CD14-positive monocyte (primary cell): ENCODE data around the gene PPBP. TPM values are rescaled to one million over a fixed set of nuclear protein-coding genes. Genes with fewer than 3 reads are reported as not detected.

Experiments
- DNase-seq, 3 donors: peaks; one replicate each; pipeline ENCODE4 v3.0.0-alpha.2; 2011 to 2022
- H2AFZ ChIP-seq: 2 replicates; pipeline ENCODE4 v1.6.0; 2012; ENCODE audit warnings: mild to moderate bottlenecking, low read depth, low read length, inconsistent platforms; ENCODE audit not compliant: insufficient read depth, poor library complexity, severe bottlenecking
- H3K27ac ChIP-seq, 2 donors: 1 replicate in 1 of 2; 2 replicates in 1 of 2; pipeline ENCODE4 v1.5.1; 2012 to 2013; ENCODE audit warnings: low read length in 2 of 2, control low read depth in 1 of 2, inconsistent platforms in 1 of 2, low read depth in 1 of 2, mild to moderate bottlenecking in 1 of 2
- H3K27me3 ChIP-seq, 2 donors: one replicate each; pipeline versions ENCODE4 v1.6.0 to v1.6.1; 2011 to 2013; ENCODE audit warnings: low read length in 2 of 2; ENCODE audit not compliant: control insufficient read depth in 2 of 2, insufficient read depth in 2 of 2
- H3K36me3 ChIP-seq, 2 donors: replicated peaks in 1 of 2; 1 replicate in 1 of 2; 2 replicates in 1 of 2; pipeline versions ENCODE4 v1.5.1 to v1.6.1; 2012 to 2013; ENCODE audit warnings: low read length in 2 of 2, control low read depth in 1 of 2, inconsistent platforms in 1 of 2, mild to moderate bottlenecking in 1 of 2; ENCODE audit not compliant: insufficient read depth in 2 of 2, control insufficient read depth in 1 of 2
- H3K4me1 ChIP-seq, 2 donors: 1 replicate in 1 of 2; 2 replicates in 1 of 2; pipeline versions ENCODE4 v1.5.1 to v1.6.1; 2012 to 2013; ENCODE audit warnings: low read length in 2 of 2, control low read depth in 1 of 2, inconsistent platforms in 1 of 2, mild to moderate bottlenecking in 1 of 2, moderate library complexity in 1 of 2; ENCODE audit not compliant: insufficient read depth in 2 of 2, control insufficient read depth in 1 of 2
- H3K4me2 ChIP-seq: replicated peaks from 2 replicates; pipeline ENCODE3; 2012; ENCODE audit warnings: low read length, moderate library complexity, mild to moderate bottlenecking; ENCODE audit not compliant: poor library complexity, severe bottlenecking; ENCODE audit errors: extremely low read depth
- H3K4me3 ChIP-seq, 3 experiments: fragments of 200-600 bp in 1 of 3; sonication (generic) in 1 of 3; replicated peaks in 1 of 3; 1 replicate in 2 of 3; 2 replicates in 1 of 3; pipeline ENCODE4 v1.5.1; 2011 to 2013; ENCODE audit warnings: low read length in 3 of 3, mild to moderate bottlenecking in 3 of 3, control low read depth in 2 of 3, low read depth in 2 of 3, inconsistent platforms in 1 of 3, moderate library complexity in 1 of 3
- H3K79me2 ChIP-seq: 2 replicates; pipeline ENCODE4 v1.6.0; 2012; ENCODE audit warnings: mild to moderate bottlenecking, control low read depth, inconsistent platforms, low read length, moderate library complexity; ENCODE audit not compliant: insufficient read depth
- H3K9ac ChIP-seq: 2 replicates; pipeline ENCODE4 v1.6.0; 2017; ENCODE audit warnings: low read length, mild to moderate bottlenecking; ENCODE audit not compliant: insufficient read depth, poor library complexity, severe bottlenecking
- H3K9me3 ChIP-seq, 2 donors: replicated peaks in 1 of 2; 1 replicate in 1 of 2; 2 replicates in 1 of 2; pipeline versions ENCODE4 v1.5.1 to v1.6.1; 2012 to 2013; ENCODE audit warnings: low read length in 2 of 2, control low read depth in 1 of 2; ENCODE audit not compliant: control insufficient read depth in 1 of 2, insufficient read depth in 1 of 2
- H4K20me1 ChIP-seq: 2 replicates; pipeline ENCODE4 v1.6.0; 2012; ENCODE audit warnings: mild to moderate bottlenecking, low read length, control low read depth, moderate library complexity; ENCODE audit not compliant: insufficient read depth
- H3K27ac Mint-ChIP-seq, 7 donors: one replicate each; pipeline ENCODE4 v1.8.0; 2020; ENCODE audit warnings: mild to moderate bottlenecking in 7 of 7, mixed read lengths in 7 of 7, moderate library complexity in 6 of 7, inconsistent platforms in 2 of 7
- H3K27me3 Mint-ChIP-seq, 3 donors: one replicate each; pipeline ENCODE4 v1.8.0; 2021 to 2022; ENCODE audit warnings: low read depth in 3 of 3, mild to moderate bottlenecking in 3 of 3, mixed read lengths in 3 of 3, moderate library complexity in 3 of 3, inconsistent platforms in 1 of 3
- H3K36me3 Mint-ChIP-seq, 2 donors: one replicate each; pipeline ENCODE4 v1.8.0; 2020; ENCODE audit warnings: mixed read lengths in 2 of 2, inconsistent platforms in 1 of 2, mild to moderate bottlenecking in 1 of 2
- H3K4me1 Mint-ChIP-seq: one replicate; pipeline ENCODE4 v1.8.0; 2020; ENCODE audit warnings: mild to moderate bottlenecking, mixed read lengths
- H3K4me3 Mint-ChIP-seq, 2 donors: one replicate each; pipeline ENCODE4 v1.8.0; 2020; ENCODE audit warnings: mild to moderate bottlenecking in 2 of 2, mixed read lengths in 2 of 2, moderate library complexity in 1 of 2
- H3K9me3 Mint-ChIP-seq, 7 donors: one replicate each; pipeline ENCODE4 v1.8.0; 2020 to 2022; ENCODE audit warnings: mixed read lengths in 7 of 7, mild to moderate bottlenecking in 6 of 7, moderate library complexity in 6 of 7, inconsistent platforms in 2 of 7
- WGBS: methylation state at CpG from one replicate; pipeline ENCODE4 v1.1.5; 2013; ENCODE audit warnings: missing lambda C conversion rate; ENCODE audit not compliant: insufficient coverage; 5-methylcytosine and 5-hydroxymethylcytosine counted together
- intact Hi-C, 2 donors: fragments of 100-400 bp; cut with micrococcal nuclease; formaldehyde crosslinking; loops; one replicate each; pipeline versions ENCODE4 v1.15.0 to v1.15.1; 2023
- polyA plus RNA-seq, 3 donors: library from polyadenylated mRNA; depleted of rRNA in 1 of 3; unstranded in 2 of 3; stranded (reverse) in 1 of 3; fragments of 300-500 nt in 2 of 3; fragments of >200 nt in 1 of 3; fragmentation: Illumina TruSeq in 2 of 3; gene quantifications; 1 replicate in 2 of 3; 2 replicates in 1 of 3; pipeline ENCODE4 v1.2.3, GENCODE V29; 2012 to 2021
- TF ChIP-seq, protein P1 (sequence below): fragments of 200-600 bp; IDR thresholded peaks from one replicate; pipeline ENCODE4 v1.8.0; 2022; ENCODE audit warnings: antibody characterized with exemption, mild to moderate bottlenecking

Gene PPBP
- polyA plus RNA-seq, 3 donors = 0.65 to 63.1 (median 16.3) TPM

DNA sequence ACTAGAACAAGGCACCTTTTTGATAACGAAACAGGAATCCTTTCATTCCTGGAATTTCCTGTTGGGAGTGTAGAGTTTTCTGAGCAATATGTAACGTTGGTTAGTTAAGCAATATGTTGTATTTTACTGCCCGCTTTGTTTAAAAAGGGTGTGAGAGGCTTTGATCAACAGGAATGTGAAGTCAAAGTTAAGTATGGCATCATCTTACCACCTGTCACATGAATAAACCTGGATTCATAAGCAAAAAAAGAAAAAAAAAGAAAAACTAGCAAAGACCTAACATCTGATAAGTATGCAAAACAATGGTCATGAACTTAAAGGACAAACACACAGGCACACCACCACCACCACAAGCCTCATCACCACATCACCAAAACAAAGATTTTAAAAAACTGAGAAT is 17.5 kb upstream of the PPBP start:
- Histone ChIP-seq H3K27ac (no peak overlapping the region), H3K4me2 (no peak overlapping the region), H3K9ac (no peak overlapping the region), H3K27me3 (no peaks in the 10 kb centered on the region), H3K9me3 (no peaks in the 10 kb centered on the region), H2AFZ (no peak overlapping the region), H3K4me1 (no peaks in the 10 kb centered on the region), H4K20me1 (no peaks in the 10 kb centered on the region), H3K36me3 (no peaks in the 10 kb centered on the region), H3K4me3 (no peak overlapping the region), H3K79me2 (no peaks in the 10 kb centered on the region)
- no CpG with 5 or more reads among the region's 3 CpGs for WGBS
- H3K9me3 Mint-ChIP-seq = peaks cover 0 to 2% (median 0%) of the 10 kb centered on the region in 7 donors
- intact Hi-C loops = no loop called here
- no peak overlapping the region for H3K4me3 Mint-ChIP-seq
- H3K27ac Mint-ChIP-seq = no peak overlapping the region
- TF ChIP-seq, protein P1, sequence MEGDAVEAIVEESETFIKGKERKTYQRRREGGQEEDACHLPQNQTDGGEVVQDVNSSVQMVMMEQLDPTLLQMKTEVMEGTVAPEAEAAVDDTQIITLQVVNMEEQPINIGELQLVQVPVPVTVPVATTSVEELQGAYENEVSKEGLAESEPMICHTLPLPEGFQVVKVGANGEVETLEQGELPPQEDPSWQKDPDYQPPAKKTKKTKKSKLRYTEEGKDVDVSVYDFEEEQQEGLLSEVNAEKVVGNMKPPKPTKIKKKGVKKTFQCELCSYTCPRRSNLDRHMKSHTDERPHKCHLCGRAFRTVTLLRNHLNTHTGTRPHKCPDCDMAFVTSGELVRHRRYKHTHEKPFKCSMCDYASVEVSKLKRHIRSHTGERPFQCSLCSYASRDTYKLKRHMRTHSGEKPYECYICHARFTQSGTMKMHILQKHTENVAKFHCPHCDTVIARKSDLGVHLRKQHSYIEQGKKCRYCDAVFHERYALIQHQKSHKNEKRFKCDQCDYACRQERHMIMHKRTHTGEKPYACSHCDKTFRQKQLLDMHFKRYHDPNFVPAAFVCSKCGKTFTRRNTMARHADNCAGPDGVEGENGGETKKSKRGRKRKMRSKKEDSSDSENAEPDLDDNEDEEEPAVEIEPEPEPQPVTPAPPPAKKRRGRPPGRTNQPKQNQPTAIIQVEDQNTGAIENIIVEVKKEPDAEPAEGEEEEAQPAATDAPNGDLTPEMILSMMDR = no peak
- H3K36me3 Mint-ChIP-seq = no peaks in the 10 kb centered on the region
- no peaks in the 10 kb centered on the region for H3K4me1 Mint-ChIP-seq
- DNase-seq = no peak
- peaks cover 0 to 2% (median 2%) of the 10 kb centered on the region in 3 donors for H3K27me3 Mint-ChIP-seq

DNA sequence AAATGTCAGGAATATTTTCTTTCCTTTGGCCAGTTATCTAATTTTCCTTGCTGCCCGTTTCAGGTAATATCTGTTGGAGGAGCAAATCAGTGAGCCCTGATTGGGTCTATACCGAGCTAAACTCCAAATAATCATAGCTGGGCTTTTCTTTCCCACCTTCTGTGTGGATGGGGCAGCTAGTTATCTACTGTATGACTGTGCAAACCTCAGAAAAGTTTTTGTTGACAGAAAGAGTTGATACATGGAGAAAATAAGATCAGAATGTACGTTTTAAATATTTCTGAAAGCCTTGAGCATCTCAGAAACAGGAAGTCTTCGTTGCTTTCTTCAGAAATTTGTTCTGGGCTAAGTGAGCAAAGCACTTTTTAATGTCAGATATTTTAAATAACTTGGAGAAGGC is 16.7 kb upstream of the PPBP start:
- Histone ChIP-seq H3K4me1 (no peaks in the 10 kb centered on the region), H2AFZ (no peak overlapping the region), H3K36me3 (no peaks in the 10 kb centered on the region), H3K4me3 (no peak overlapping the region), H3K79me2 (no peaks in the 10 kb centered on the region), H3K27me3 (no peaks in the 10 kb centered on the region), H3K27ac (no peak overlapping the region), H3K9me3 (no peaks in the 10 kb centered on the region), H3K9ac (no peak overlapping the region), H4K20me1 (no peaks in the 10 kb centered on the region), H3K4me2 (no peak overlapping the region)
- Mint-ChIP-seq H3K27ac (no peak overlapping the region), H3K4me1 (no peaks in the 10 kb centered on the region), H3K27me3 (peaks cover 0 to 5% (median 2%) of the 10 kb centered on the region in 3 donors), H3K4me3 (no peak overlapping the region), H3K36me3 (no peaks in the 10 kb centered on the region), H3K9me3 (no peaks in the 10 kb centered on the region)
- no CpG with 5 or more reads among the region's 4 CpGs for WGBS
- no peak for DNase-seq
- TF ChIP-seq, protein P1 = no peak
- intact Hi-C loops = no loop called here
